ENCODE data around the gene TRPV4.
"Not testable (repeated sequence)": the region's sequence is repeated elsewhere in the genome, so short reads cannot be mapped to it uniquely, and the experiment has no call there.

Gene TRPV4

DNA sequence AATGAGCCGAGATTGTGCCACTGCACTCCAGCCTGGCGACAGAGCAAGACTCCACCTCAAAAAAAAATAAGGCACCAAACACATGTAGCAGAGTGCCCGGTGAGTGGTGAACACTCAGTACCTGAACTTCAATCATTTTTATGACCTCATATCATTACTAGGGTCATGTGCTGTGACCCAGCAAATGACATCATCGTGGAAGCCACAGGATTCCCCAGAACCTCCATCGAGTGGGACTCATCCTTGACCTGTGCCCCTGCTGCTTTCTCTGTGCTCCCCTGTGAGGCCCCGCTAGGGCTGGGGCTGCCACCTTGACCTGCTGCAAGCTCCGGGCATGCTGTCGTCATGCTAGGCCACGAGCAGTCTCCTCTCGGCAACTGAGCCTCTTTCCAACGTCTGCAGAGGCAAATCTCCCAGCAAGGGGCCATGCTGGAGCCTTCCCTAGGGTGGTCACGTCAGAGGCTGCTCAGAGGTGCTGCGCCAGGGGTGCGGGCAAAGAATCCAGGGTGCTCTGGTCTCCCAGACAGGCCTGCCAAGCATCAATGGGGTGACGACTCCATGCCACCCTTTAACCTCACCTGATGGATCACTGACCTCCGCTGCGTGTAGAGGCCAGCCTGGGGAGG lies 28.6 kb upstream of the TRPV4 start:
- in situ Hi-C loops (cut with MboI; ENCODE audit: low sequenced_read_pairs) = no loop called here

- in situ Hi-C loops (cut with MboI; ENCODE audit: low sequenced_read_pairs) = no loop called here
Observed at GRCh38 chr12:109860977-109861376, 27.8 kb upstream of the TRPV4 start.

DNA sequence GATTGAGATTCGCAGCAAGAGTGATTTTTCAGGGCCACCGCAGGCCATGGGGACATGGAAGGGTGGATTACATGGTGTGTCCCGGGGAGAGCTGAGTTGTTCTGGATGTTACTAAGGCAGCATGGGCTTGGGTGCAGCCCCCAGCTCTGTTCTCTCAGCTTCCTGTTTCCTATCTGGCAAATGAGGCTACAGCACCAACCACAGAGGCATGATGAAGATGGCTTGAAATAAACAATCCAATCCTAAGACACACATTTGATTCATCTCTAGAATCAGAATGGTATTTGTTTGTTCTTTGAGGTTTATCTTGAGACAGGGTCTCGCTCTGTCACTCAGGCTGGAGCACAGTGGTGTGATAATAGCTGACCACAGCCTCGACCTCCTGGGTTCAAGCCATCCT lies 25.6 kb upstream of the TRPV4 start:
- in situ Hi-C loops (cut with MboI; ENCODE audit: low sequenced_read_pairs) = no loop called here

DNA sequence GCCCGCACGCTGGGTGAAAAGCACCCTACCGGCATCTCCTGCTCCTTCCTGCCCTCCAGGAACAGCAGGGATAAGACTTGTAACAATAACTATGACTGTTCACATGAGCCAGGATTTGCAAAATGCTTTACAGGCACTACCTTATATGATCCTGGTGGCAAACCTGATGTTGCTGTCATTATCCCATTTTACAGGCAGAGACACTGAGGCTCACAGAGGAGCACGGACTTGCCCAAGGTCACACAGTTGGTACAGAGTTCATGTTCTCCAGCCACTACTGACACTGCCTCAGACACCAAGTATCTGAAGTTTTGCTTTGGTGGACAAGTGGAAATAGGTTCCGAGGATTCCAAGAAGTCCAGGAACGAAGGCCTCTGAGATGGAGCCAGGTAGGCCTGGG lies 24.5 kb upstream of the TRPV4 start:
- in situ Hi-C loops (cut with MboI; ENCODE audit: low sequenced_read_pairs) = no loop called here

DNA sequence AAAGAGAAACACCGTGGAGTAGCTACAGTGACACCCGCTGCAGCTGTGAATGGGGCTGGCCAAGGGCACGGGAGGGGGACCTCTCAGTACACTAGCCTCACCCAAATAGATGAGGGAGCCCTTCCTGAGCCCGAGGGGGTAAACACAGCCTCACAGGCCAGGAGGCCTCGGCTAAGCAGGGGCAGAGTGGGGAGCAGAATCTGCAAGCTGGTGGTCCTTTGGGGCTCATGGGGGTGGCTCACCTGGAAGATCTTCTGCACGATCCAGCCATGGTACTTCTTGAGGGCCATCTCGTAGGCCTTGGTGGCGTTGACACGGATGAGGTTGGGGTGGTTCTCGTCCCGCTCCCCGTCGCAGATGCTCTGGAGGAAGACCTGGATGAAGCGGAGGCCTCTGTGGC lies 22.2 kb upstream of the TRPV4 start:
- in situ Hi-C loops (cut with MboI; ENCODE audit: low sequenced_read_pairs) = no loop called here

GRCh38 chr12:109850518-109850917 lies 17.3 kb upstream of the TRPV4 start:
- in situ Hi-C loops (cut with MboI; ENCODE audit: low sequenced_read_pairs) = not testable (repeated sequence)

DNA sequence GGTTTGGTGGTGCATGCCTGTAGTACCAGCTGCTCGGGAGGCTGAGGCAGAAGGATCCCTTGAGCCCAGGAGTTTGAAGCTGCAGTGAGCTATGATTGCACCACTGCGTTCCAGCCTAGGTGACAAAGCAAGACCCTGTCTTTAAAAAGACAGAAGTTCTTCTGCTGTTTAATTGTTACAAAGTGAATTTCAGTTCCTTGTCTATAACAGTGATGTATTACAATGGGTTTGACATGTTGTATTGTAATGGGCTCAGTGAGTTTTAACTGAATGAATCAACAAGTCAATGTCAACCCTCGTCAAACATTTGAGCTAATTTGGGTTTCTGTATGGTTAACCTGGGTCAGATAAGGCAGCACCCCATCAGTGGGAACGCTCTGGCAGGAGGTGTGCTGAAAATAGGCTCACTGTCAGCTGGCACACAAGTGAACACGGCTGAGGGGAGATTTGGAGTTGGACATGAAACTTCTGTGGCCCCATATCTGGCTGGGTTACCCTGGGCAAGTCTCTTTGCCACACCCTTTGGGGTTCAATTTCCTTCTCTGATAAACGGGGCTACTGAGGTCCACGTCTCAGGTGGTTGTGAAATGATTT lies 14.0 kb upstream of the TRPV4 start:
- in situ Hi-C loops (cut with MboI; ENCODE audit: low sequenced_read_pairs) = no loop called here

GRCh38 chr12:109845824-109846205 lies 12.6 kb upstream of the TRPV4 start:
- in situ Hi-C loops (cut with MboI; ENCODE audit: low sequenced_read_pairs) = no loop called here

- in situ Hi-C loops (cut with MboI; ENCODE audit: low sequenced_read_pairs) = no loop called here
Observed at GRCh38 chr12:109844983-109845823, 12.0 kb upstream of the TRPV4 start.

DNA sequence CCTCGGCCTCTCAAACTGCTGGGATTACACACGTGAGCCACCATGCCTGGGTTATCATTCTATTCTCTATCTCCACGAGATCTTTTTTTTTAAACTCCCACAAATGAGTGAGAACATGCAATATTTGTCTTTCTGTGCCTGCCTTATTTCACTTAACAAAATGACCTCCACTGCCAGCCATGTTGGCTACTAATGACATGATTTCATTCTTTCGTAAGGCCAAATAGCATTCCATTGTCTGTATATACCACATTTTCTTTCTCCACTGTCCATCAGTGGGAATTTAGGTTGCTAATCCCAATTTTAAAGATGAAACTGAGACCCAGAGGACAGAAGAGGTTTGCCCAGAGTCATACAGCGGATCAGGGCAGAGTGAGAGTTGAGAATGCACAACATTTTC lies 10.9 kb upstream of the TRPV4 start:
- in situ Hi-C loops (cut with MboI; ENCODE audit: low sequenced_read_pairs) = no loop called here

GRCh38 chr12:109842021-109842420 lies 8.8 kb upstream of the TRPV4 start:
- in situ Hi-C loops (cut with MboI; ENCODE audit: low sequenced_read_pairs) = no loop called here

DNA sequence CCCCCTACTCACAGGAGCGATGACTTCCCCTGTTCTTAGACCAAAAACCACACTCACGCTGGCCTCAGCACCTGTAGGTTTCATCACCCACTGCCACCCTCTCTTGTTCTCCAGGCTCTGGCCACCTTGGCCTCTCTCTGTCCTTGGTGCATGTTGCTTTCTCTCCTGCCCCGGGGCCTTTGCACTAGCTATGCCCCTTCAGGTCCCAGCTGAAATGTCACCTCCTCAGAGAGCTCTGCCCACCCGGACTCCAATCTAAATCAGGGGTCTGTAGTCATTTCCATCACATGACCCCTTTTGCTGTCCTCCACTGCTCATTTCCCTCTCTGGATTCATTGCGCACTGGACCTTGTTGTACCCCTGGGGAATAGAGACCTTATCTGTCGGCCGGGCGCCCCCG lies 8.2 kb upstream of the TRPV4 start:
- in situ Hi-C loops (cut with MboI; ENCODE audit: low sequenced_read_pairs) = no loop called here

- in situ Hi-C loops (cut with MboI; ENCODE audit: low sequenced_read_pairs) = no loop called here
Observed at GRCh38 chr12:109840305-109841074, 7.3 kb upstream of the TRPV4 start.

DNA sequence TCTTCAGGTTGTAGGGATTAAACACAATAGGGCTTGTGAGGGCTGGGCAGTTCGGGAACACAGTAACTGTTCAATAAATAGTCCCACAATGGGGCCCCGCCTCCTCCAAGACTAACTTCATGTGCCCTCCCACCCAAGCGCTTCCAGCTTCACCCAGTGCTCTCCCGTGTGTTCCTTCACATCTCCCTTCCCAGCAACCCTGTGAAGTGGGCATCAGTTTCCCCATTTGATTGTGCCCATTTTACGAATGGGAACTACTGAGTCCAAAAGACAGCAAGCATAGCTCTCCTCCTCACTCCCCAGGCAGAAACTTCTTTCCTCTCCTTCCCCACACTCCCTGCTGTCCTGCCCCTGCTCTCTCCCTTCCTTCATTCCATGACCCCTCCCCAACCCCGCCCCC lies 6.2 kb upstream of the TRPV4 start:
- in situ Hi-C loops (cut with MboI; ENCODE audit: low sequenced_read_pairs) = no loop called here

GRCh38 chr12:109836916-109837315 lies 3.7 kb upstream of the TRPV4 start:
- in situ Hi-C loops (cut with MboI; ENCODE audit: low sequenced_read_pairs) = no loop called here

GRCh38 chr12:109835827-109836226 lies 2.6 kb upstream of the TRPV4 start:
- in situ Hi-C loops (cut with MboI; ENCODE audit: low sequenced_read_pairs) = no loop called here

GRCh38 chr12:109832541-109833306 lies 474 bp downstream of the TRPV4 start:
- in situ Hi-C loops (cut with MboI; ENCODE audit: low sequenced_read_pairs) = no loop called here

GRCh38 chr12:109831929-109832328 lies 1.3 kb downstream of the TRPV4 start:
- in situ Hi-C loops (cut with MboI; ENCODE audit: low sequenced_read_pairs) = no loop called here

DNA sequence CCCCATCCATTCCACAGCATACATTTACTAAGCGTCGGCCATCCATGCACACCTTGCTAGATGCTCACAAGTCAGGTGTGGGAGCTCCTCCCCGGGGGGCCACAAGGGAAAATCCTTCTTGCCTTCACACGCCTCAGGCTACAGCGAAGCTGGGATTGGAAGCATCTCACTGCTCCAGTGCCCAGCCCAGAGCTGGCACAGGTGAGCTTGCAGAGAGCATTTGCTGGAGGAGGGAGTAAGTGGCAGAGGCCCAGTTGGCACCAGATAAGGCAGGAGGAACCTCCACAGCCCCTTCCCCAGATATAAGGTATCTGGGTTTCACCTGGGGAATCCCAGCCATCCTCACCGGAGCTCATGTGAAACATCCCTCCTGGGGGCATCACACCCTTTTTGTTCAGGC lies 1.8 kb downstream of the TRPV4 start:
- in situ Hi-C loops (cut with MboI; ENCODE audit: low sequenced_read_pairs) = no loop called here

DNA sequence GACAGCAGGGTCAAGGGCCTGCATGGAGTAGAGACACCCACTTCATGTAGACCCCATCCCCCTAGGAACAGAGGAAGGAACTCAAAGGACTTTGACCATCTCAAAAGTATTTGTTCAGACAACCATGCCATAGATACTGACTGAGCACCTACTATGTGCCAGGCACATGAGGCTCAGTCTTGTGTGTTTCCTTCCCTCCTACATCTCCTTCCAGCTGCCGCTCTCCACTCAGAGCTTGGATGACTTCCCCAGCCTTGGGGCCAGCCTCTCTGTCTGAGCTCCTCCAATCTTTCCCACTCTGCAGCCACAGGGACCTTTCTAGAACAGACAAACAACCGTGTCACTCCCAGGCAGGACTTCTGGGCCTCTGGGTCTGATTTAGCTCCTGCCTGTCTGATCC lies 2.5 kb downstream of the TRPV4 start:
- in situ Hi-C loops (cut with MboI; ENCODE audit: low sequenced_read_pairs) = no loop called here

- in situ Hi-C loops (cut with MboI; ENCODE audit: low sequenced_read_pairs) = no loop called here
Observed at GRCh38 chr12:109830267-109830666, 2.9 kb downstream of the TRPV4 start.

All from hTERT RPE-1 (cell line).